HG03097 (cell line): ENCODE data around the gene TANGO2.

Experiments used
- ATAC-seq: cut with Tn5 transposase; IDR thresholded peaks from one replicate; pipeline ENCODE4 v1.9.1; 2021; ENCODE audit not compliant: unreplicated experiment, low FRiP score

The TANGO2 gene

GRCh38 chr22:20011123-20011992, 9.6 kb upstream of the TANGO2 start:
- ATAC-seq: no peak

- ATAC-seq: no peak
These were observed 8.7 kb upstream of the TANGO2 start for GRCh38 chr22:20011993-20012740.

GRCh38 chr22:20012741-20013331, 8.1 kb upstream of the TANGO2 start:
- no peak for ATAC-seq

- ATAC-seq: no peak
These were observed 7.5 kb upstream of the TANGO2 start for GRCh38 chr22:20013382-20013871.

GRCh38 chr22:20014526-20015186, 6.3 kb upstream of the TANGO2 start:
- ATAC-seq: no peak

- no peak for ATAC-seq
These were observed 5.7 kb upstream of the TANGO2 start for GRCh38 chr22:20015187-20015625.

GRCh38 chr22:20015971-20016733, 4.8 kb upstream of the TANGO2 start:
- no peak for ATAC-seq

GRCh38 chr22:20016734-20017621, 3.9 kb upstream of the TANGO2 start, which contains the start of gene ARVCF:
TSS of gene ARVCF (minus strand) at chr22:20016823. CDS start at chr22:19990794, 26,029 bp downstream.
- ATAC-seq: no peak

GRCh38 chr22:20017622-20017958, 3.3 kb upstream of the TANGO2 start:
- no peak for ATAC-seq

GRCh38 chr22:20018001-20018400, 2.9 kb upstream of the TANGO2 start:
- no peak for ATAC-seq

GRCh38 chr22:20019661-20020532, 1.0 kb upstream of the TANGO2 start:
- no peak for ATAC-seq

- ATAC-seq: no peak
These were observed 579 bp downstream of the TANGO2 start for GRCh38 chr22:20021196-20022181.

- ATAC-seq: no peak
These were observed 1.5 kb downstream of the TANGO2 start for GRCh38 chr22:20022231-20022977.

GRCh38 chr22:20022978-20023613, 2.2 kb downstream of the TANGO2 start:
- no peak for ATAC-seq

GRCh38 chr22:20024225-20024624, 3.3 kb downstream of the TANGO2 start:
- ATAC-seq: no peak
